EL (cell line): ENCODE measurements around the gene CRYAB.
"Not testable (repeated sequence)": the region's sequence is repeated elsewhere in the genome, so short reads cannot be mapped to it uniquely, and the experiment has no call there.

Experiments used
- DNase-seq: peaks from one replicate; pipeline ENCODE4 v3.0.0-alpha.2; 2016

The CRYAB gene

GRCh38 chr11:111933176-111933575 is 21.6 kb upstream of the CRYAB start:
- not testable (repeated sequence) for DNase-seq

GRCh38 chr11:111932611-111932950 is 21.0 kb upstream of the CRYAB start:
- no peak for DNase-seq

- no peak for DNase-seq
Measured at GRCh38 chr11:111930472-111930871, 18.9 kb upstream of the CRYAB start.

- peak; percentile 96 for DNase-seq
Measured at GRCh38 chr11:111926505-111927391, 15.2 kb upstream of the CRYAB start.

- no peak for DNase-seq
Measured at GRCh38 chr11:111925953-111926352, 14.4 kb upstream of the CRYAB start.

DNA sequence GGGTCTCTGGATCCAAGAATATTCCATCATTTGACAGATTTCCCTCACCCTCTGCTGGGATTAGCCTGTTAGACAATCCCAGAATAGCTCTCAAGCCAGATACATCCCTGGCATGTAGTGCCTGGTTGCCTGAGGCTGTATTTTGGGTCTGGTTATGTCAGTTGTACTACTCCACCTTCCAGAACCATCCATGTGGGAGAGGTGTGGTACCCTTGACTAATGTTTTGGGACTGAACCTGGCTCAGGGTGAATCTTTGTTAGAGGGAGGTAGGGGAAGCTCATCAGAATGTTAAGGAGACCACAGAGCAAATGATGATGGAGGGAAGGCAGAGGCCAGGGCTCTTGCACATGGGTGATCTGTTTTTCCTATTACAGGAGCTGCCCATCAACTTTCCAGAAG is 12.4 kb upstream of the CRYAB start:
- DNase-seq = no peak

GRCh38 chr11:111923351-111923788 is 11.8 kb upstream of the CRYAB start:
- peak; percentile 43 for DNase-seq

DNA sequence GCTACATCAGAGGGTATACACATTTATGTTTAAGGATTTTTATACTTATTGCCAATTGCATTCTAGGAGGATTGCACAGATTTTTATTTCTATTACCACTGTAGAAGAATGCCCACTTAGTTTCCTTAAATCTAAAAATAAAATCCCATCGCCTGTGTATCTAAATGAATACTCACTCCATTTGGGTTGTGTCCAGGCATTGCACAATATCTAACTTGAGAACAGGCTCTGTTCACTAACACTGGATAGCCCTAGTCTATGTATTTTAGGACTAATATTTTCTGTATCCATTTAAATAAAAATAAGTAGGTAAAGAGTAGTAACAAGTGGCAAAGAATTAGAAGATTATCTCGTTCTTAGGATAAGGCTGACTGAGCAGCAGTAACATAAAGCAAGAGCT is 11.2 kb upstream of the CRYAB start:
- DNase-seq = peak; percentile 75

- DNase-seq = no peak
Measured at GRCh38 chr11:111921541-111922230, 10.1 kb upstream of the CRYAB start.

- no peak for DNase-seq
Measured at GRCh38 chr11:111920908-111921307, 9.3 kb upstream of the CRYAB start.

DNA sequence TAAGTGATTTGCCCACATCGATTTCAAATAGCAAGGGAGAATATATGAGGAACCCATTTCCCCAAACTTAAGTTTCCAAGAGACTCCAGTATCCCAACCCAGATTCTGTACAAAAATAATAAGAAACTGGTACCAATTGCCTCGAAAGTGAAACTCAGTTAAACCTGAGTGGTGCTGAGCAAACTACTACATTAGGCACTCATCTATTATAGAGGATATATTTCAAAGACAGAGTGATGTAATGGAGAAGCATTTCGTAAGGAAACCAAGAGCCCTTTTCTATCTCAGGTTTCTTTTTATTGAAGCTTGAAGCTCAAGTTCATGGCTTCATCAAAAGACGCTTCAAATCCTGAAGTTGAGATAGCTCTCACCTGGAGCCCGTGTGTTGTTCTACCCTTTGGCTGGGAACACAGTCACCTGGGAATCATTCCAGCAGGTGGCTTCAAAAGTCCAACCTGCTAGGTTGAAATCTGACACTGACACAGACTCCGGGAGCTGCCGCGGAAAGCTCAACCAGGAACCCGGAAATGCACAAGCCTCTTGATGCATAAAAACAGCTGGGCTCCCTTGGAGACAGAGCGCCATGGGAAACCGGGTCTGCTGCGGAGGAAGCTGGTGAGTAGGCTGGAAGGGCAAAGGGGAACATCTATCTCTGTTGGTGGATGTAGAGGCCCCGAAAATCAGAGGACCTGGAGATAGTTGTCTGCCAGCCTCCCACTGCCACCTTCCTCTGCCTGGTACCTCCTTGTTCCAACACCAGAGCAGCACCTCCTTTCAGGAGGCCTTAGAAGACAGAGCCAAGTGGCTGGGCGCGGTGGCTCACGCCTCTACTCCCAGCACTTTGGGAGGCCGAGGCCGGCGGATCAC is 7.1 kb upstream of the CRYAB start, which contains the start of gene C11orf52:
TSS of gene C11orf52 (plus strand) at position 524 of the 867 bp plus-strand sequence. CDS start at position 584, 60 bp downstream.
- DNase-seq = peak; percentile 50

- DNase-seq = no peak
Measured at GRCh38 chr11:111917788-111918187, 6.2 kb upstream of the CRYAB start.

DNA sequence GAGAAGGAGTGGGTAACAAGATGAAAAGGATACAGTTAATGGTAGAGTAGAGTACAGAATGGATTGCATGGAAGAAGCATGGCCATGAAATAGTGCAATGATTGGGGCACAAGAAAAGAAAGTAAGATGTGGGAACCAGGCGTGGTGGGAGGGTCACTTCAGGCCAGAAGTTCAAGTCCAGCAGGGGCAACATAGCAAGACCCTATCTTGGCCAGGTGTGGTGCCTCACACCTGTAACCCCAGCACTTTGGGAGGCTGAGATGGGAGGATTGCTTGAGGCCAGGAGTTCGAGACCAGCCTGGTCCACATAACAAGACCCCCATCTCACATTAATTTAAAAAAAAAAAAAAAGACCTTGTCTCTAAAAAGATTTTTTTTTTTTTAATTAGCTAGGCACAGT is 5.7 kb upstream of the CRYAB start:
- no peak for DNase-seq

GRCh38 chr11:111916768-111917167 is 5.2 kb upstream of the CRYAB start:
- DNase-seq = no peak

- peak; percentile 82 for DNase-seq
Measured at GRCh38 chr11:111913997-111914396, 2.4 kb upstream of the CRYAB start.

GRCh38 chr11:111913031-111913861 is 1.7 kb upstream of the CRYAB start:
- DNase-seq = no peak

GRCh38 chr11:111912535-111912934 is 965 bp upstream of the CRYAB start, which contains the start of gene HSPB2:
Gene HSPB2, plus strand, starts transcription at chr11:111912734. Its CDS starts 96 bp downstream, at chr11:111912830.
- no peak for DNase-seq

- no peak for DNase-seq
Measured at GRCh38 chr11:111910676-111911562, 651 bp downstream of the CRYAB start.

GRCh38 chr11:111909378-111909777 is 2.2 kb downstream of the CRYAB start:
- no peak for DNase-seq

DNA sequence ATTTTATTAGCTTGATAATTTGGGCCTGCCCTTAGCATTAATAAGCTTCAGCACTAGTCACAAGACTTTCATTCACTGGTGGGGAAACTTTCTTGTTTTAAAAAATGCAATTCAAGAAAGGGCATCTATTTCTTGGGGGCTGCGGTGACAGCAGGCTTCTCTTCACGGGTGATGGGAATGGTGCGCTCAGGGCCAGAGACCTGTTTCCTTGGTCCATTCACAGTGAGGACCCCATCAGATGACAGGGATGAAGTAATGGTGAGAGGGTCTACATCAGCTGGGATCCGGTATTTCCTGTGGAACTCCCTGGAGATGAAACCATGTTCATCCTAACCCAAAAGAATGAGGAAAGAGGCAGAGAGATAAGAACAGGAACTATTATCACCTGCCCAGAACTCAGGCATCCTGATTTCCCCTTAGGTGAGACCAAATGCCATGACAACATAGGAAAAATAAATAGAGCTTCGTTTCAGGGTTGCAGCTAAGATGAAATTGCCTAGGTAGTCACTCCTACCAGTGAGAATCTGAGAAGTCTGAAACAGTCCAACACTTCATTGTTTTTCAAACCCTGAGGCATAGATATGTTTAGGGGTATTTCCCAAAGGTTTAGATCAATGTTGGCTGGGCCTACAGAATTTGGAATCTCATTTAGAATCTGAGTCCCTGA is 2.8 kb downstream of the CRYAB start:
- DNase-seq = no peak
